HFFc6 (cell line): ENCODE measurements around the gene RNPEPL1. TPM values are rescaled to one million over a fixed set of nuclear protein-coding genes. Genes with fewer than 3 reads are reported as not detected.
"Not testable (repeated sequence)": the region's sequence is repeated elsewhere in the genome, so short reads cannot be mapped to it uniquely, and the experiment has no call there.

Experiments
- DNase-seq: peaks from one replicate; pipeline ENCODE4 v3.0.0-alpha.2; 2018
- H3K27ac Mint-ChIP-seq: 2 replicates; pipeline ENCODE4 v1.8.0; 2020; ENCODE audit warnings: mild to moderate bottlenecking, mixed read lengths
- H3K27me3 Mint-ChIP-seq: 2 replicates; pipeline ENCODE4 v1.8.0; 2021; ENCODE audit warnings: mild to moderate bottlenecking, moderate library complexity, mixed read lengths; ENCODE audit not compliant: insufficient read depth
- H3K36me3 Mint-ChIP-seq: 2 replicates; pipeline ENCODE4 v1.8.0; 2021; ENCODE audit warnings: low read depth, mixed read lengths
- H3K4me1 Mint-ChIP-seq: 2 replicates; pipeline ENCODE4 v1.8.0; 2020; ENCODE audit warnings: low read depth, mixed read lengths
- H3K4me3 Mint-ChIP-seq: 2 replicates; pipeline ENCODE4 v1.8.0; 2020; ENCODE audit warnings: mild to moderate bottlenecking, moderate library complexity, mixed read lengths
- H3K9me3 Mint-ChIP-seq: 2 replicates; pipeline ENCODE4 v1.8.0; 2020; ENCODE audit warnings: mild to moderate bottlenecking, mixed read lengths
- CTCF ChIP-seq: fragments of 200-600 bp; sonication (generic); IDR thresholded peaks from 2 replicates; pipeline ENCODE4 v1.5.0; 2021; ENCODE audit warnings: antibody characterized with exemption, mild to moderate bottlenecking
- total RNA-seq, 6 experiments: library from RNA; stranded (reverse); fragmentation: NEBNext Ultra II Directional; extraction: Animal tissue kit (Norgen Biotek cat#: 25700); gene quantifications; 2 replicates in 1 of 6; 3 replicates in 5 of 6; pipeline ENCODE4 v1.2.3, GENCODE V29; 2021

RNPEPL1 gene
- total RNA-seq, 6 experiments from 2014 or later, result 36.9 to 48.5 (median 43.3) TPM

GRCh38 chr2:240616860-240617666, 48.8 kb downstream of the RNPEPL1 start:
- H3K36me3 Mint-ChIP-seq, H3K4me1 Mint-ChIP-seq: not testable (repeated sequence)

DNA sequence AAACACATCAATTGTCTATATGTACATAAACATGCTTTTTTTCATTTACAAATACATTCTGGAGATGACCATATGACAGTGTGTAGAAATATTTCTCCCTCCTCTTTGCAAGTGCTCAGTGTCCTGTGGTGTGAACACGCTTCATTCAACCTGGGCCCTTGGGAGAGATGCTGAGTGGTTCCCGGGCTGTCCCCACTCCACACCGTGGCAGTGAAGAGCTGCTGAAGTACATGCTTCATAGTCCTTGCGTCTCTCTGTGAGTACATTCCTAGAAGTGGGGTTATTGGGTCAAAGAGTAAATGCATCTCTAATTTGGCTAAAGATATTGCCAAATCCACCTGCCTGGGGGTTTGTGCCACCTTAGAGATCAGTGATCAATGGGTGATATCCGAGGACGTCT, 50.5 kb downstream of the RNPEPL1 start:
- Mint-ChIP-seq H3K9me3 (peaks cover 13% of the 10 kb centered on the region), H3K27ac (no peak overlapping the region), H3K27me3 (peaks cover 18% of the 10 kb centered on the region), H3K4me3 (no peak overlapping the region), H3K36me3 (peaks cover 6% of the 10 kb centered on the region; the same call in 1 of the 2 replicates), H3K4me1 (peaks cover 7% of the 10 kb centered on the region; the same call in 1 of the 2 replicates)
- no peak for DNase-seq
- TF ChIP-seq CTCF, result no peak

More at GRCh38 chr2:240616860-240617666, 48.8 kb downstream of the RNPEPL1 start:
- H3K27ac Mint-ChIP-seq, H3K4me3 Mint-ChIP-seq, DNase-seq: not testable (repeated sequence)
- TF ChIP-seq CTCF, result peak; percentile 35
- Mint-ChIP-seq H3K27me3 (peaks cover 18% of the 10 kb centered on the region), H3K9me3 (peaks cover 13% of the 10 kb centered on the region)

DNA sequence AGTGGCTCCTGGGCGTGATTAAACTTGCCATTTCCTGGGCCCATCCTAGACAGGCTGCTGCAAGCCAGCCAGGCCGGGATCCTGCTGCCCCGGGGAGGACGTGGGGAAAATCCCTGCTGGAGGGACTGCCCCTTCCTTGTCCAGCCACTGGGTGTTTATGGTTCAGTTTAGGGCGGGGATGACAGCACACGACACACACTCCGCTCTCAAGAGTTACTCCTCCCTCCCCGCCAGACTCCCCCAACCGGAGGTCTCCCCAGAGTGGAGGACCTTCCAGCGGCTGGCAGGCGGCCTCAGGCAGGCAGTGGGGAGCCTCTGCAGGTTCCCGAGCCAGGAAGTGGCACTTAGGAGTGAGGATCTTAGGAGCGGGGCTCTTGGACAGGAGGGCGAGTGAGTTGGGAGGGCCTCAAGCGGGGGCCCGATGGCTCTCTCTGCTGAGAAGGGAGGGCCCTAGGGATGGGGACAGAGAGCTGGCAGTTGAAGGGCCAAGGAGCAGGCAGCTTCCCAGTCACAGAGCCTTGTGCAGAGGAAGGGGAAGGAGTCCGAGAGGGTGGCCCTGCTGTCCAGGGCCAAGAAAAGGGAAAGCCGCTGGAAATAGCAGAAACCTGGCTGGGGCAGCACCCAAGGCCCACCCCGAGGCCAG, 51.3 kb downstream of the RNPEPL1 start:
- H3K27me3 Mint-ChIP-seq, result peaks cover 18% of the 10 kb centered on the region
- H3K9me3 Mint-ChIP-seq, result peaks cover 13% of the 10 kb centered on the region
- H3K27ac Mint-ChIP-seq, result no peak overlapping the region
- H3K4me3 Mint-ChIP-seq, result no peak overlapping the region
- peaks cover 7% of the 10 kb centered on the region; the same call in 1 of the 2 replicates for H3K4me1 Mint-ChIP-seq
- no peak for TF ChIP-seq CTCF
- peaks cover 6% of the 10 kb centered on the region; the same call in 1 of the 2 replicates for H3K36me3 Mint-ChIP-seq
- DNase-seq, result no peak

GRCh38 chr2:240620149-240620731, 52.0 kb downstream of the RNPEPL1 start:
- peaks cover 7% of the 10 kb centered on the region; the same call in 1 of the 2 replicates for H3K4me1 Mint-ChIP-seq
- H3K27me3 Mint-ChIP-seq, result peaks cover 16% of the 10 kb centered on the region
- TF ChIP-seq CTCF, result no peak
- DNase-seq, result no peak
- peaks cover 13% of the 10 kb centered on the region for H3K9me3 Mint-ChIP-seq
- no peak overlapping the region for H3K27ac Mint-ChIP-seq
- H3K4me3 Mint-ChIP-seq, result no peak overlapping the region
- peaks cover 6% of the 10 kb centered on the region; the same call in 1 of the 2 replicates for H3K36me3 Mint-ChIP-seq

- Mint-ChIP-seq H3K9me3 (peaks cover 13% of the 10 kb centered on the region), H3K36me3 (peaks cover 6% of the 10 kb centered on the region; the same call in 1 of the 2 replicates), H3K4me3 (no peak overlapping the region)
These were observed 52.6 kb downstream of the RNPEPL1 start for GRCh38 chr2:240620859-240621258.

More at GRCh38 chr2:240620859-240621258, 52.6 kb downstream of the RNPEPL1 start:
- no peak for TF ChIP-seq CTCF
- Mint-ChIP-seq H3K4me1 (peaks cover 7% of the 10 kb centered on the region; the same call in 1 of the 2 replicates), H3K27me3 (peaks cover 13% of the 10 kb centered on the region), H3K27ac (no peak overlapping the region)
- no peak for DNase-seq
